HG03025 (cell line): ENCODE measurements around the gene ATP6V1E1.

Source experiments
- ATAC-seq: cut with Tn5 transposase; IDR thresholded peaks from one replicate; pipeline ENCODE4 v1.9.1; 2021; ENCODE audit warnings: mild to moderate bottlenecking, moderate library complexity; ENCODE audit not compliant: unreplicated experiment, low FRiP score

ATP6V1E1 gene

GRCh38 chr22:17549183-17549582 is 79.4 kb downstream of the ATP6V1E1 start:
- ATAC-seq = no peak

- no peak for ATAC-seq
Measured at GRCh38 chr22:17548756-17549035, 79.9 kb downstream of the ATP6V1E1 start.

DNA sequence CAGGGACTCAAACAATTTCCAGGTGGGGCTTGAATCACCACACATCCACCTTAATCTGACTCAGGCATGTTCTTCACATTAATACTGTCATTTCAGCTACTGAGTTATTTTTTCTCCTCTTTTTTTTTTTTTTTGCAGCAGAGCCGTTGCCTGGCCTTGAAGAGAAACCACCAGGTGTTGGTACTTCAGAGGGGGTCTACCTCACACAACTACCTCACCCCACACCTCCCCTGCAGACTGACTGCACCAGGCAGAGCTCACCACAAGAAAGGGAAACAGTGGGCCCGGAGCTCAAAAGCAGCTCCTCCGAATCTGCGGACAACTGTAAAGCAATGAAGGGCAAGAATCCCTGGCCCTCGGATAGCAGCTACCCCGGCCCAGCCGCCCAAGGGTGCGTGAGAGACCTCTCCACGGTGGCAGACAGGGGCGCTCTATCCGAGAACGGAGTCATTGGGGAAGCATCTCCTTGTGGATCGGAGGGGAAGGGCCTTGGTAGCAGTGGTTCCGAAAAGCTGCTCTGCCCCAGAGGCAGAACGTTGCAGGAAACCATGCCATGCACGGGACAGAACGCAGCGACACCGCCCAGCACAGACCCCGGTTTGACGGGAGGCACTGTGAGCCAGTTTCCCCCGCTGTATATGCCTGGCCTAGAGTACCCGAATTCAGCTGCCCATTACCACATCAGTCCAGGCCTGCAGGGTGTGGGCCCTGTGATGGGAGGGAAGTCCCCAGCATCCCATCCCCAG is 80.4 kb downstream of the ATP6V1E1 start:
- ATAC-seq = no peak

- no peak for ATAC-seq
Measured at GRCh38 chr22:17542452-17542851, 86.1 kb downstream of the ATP6V1E1 start.
